Osteocyte (in vitro differentiated cells): ENCODE data around the gene ZNF709. TPM values are rescaled to one million over a fixed set of nuclear protein-coding genes. Genes with fewer than 3 reads are reported as not detected.
"Not testable (repeated sequence)": the region's sequence is repeated elsewhere in the genome, so short reads cannot be mapped to it uniquely, and the experiment has no call there.

Experiments used
- DNase-seq: peaks from one replicate; pipeline ENCODE4 v3.0.0; 2021; ENCODE audit warnings: mixed read lengths; ENCODE audit not compliant: unreplicated experiment; ENCODE audit errors: extremely low spot score
- H3K27ac Mint-ChIP-seq: one replicate; pipeline ENCODE4 v1.8.0; 2021; ENCODE audit warnings: mild to moderate bottlenecking, mixed read lengths; ENCODE audit not compliant: unreplicated experiment
- H3K27me3 Mint-ChIP-seq: one replicate; pipeline ENCODE4 v1.8.0; 2021; ENCODE audit warnings: mixed read lengths; ENCODE audit not compliant: unreplicated experiment
- H3K36me3 Mint-ChIP-seq: one replicate; pipeline ENCODE4 v1.8.0; 2021; ENCODE audit warnings: mixed read lengths; ENCODE audit not compliant: unreplicated experiment
- H3K4me1 Mint-ChIP-seq: one replicate; pipeline ENCODE4 v1.8.0; 2021; ENCODE audit warnings: mixed read lengths; ENCODE audit not compliant: unreplicated experiment
- H3K4me3 Mint-ChIP-seq: one replicate; pipeline ENCODE4 v1.8.0; 2021; ENCODE audit warnings: mild to moderate bottlenecking, moderate library complexity, mixed read lengths; ENCODE audit not compliant: unreplicated experiment
- H3K9me3 Mint-ChIP-seq: one replicate; pipeline ENCODE4 v1.8.0; 2021; ENCODE audit warnings: mixed read lengths; ENCODE audit not compliant: unreplicated experiment
- total RNA-seq: library from RNA; stranded (reverse); gene quantifications from 2 replicates; pipeline ENCODE4 v1.2.1, GENCODE V29; 2021
- TF ChIP-seq, protein P1 (sequence below): fragments of 200-600 bp; sonication (generic); IDR thresholded peaks from 2 replicates; pipeline ENCODE4 v1.5.0; 2021; ENCODE audit warnings: antibody characterized with exemption, mild to moderate bottlenecking, moderate library complexity

Gene ZNF709
- total RNA-seq, 1 donor from 2014 or later: 3.9 TPM

- Mint-ChIP-seq H3K9me3 (peaks cover 17% of the 10 kb centered on the region), H3K27me3 (no peaks in the 10 kb centered on the region), H3K4me3 (no peak overlapping the region), H3K27ac (no peak overlapping the region), H3K4me1 (no peaks in the 10 kb centered on the region), H3K36me3 (peaks cover 23% of the 10 kb centered on the region)
- DNase-seq: no peak
- TF ChIP-seq, protein P1, sequence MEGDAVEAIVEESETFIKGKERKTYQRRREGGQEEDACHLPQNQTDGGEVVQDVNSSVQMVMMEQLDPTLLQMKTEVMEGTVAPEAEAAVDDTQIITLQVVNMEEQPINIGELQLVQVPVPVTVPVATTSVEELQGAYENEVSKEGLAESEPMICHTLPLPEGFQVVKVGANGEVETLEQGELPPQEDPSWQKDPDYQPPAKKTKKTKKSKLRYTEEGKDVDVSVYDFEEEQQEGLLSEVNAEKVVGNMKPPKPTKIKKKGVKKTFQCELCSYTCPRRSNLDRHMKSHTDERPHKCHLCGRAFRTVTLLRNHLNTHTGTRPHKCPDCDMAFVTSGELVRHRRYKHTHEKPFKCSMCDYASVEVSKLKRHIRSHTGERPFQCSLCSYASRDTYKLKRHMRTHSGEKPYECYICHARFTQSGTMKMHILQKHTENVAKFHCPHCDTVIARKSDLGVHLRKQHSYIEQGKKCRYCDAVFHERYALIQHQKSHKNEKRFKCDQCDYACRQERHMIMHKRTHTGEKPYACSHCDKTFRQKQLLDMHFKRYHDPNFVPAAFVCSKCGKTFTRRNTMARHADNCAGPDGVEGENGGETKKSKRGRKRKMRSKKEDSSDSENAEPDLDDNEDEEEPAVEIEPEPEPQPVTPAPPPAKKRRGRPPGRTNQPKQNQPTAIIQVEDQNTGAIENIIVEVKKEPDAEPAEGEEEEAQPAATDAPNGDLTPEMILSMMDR: no peak
Observed at GRCh38 chr19:12425888-12426274, 58.7 kb downstream of the ZNF709 start.

- Mint-ChIP-seq H3K4me1 (no peaks in the 10 kb centered on the region), H3K36me3 (peaks cover 18% of the 10 kb centered on the region), H3K9me3 (peaks cover 18% of the 10 kb centered on the region), H3K4me3 (no peak overlapping the region), H3K27me3 (no peaks in the 10 kb centered on the region), H3K27ac (no peak overlapping the region)
- no peak for DNase-seq
- TF ChIP-seq, protein P1: no peak
Observed at GRCh38 chr19:12425236-12425887, 59.3 kb downstream of the ZNF709 start.

- peaks cover 21% of the 10 kb centered on the region for H3K36me3 Mint-ChIP-seq
- not testable (repeated sequence) for H3K4me3 Mint-ChIP-seq, H3K27ac Mint-ChIP-seq, DNase-seq, H3K4me1 Mint-ChIP-seq, H3K27me3 Mint-ChIP-seq
- peaks cover 31% of the 10 kb centered on the region for H3K9me3 Mint-ChIP-seq
Observed at GRCh38 chr19:12417273-12417672, 67.3 kb downstream of the ZNF709 start.

GRCh38 chr19:12411893-12412292 lies 72.7 kb downstream of the ZNF709 start:
- Mint-ChIP-seq H3K27ac (no peak overlapping the region), H3K9me3 (peaks cover 23% of the 10 kb centered on the region), H3K4me3 (no peak overlapping the region), H3K4me1 (no peaks in the 10 kb centered on the region), H3K36me3 (peaks cover 3% of the 10 kb centered on the region), H3K27me3 (no peaks in the 10 kb centered on the region)
- DNase-seq: no peak
- TF ChIP-seq, protein P1: no peak

Other genes starting within 250 kb of the ZNF709 start
- 7.0 and 7.8 TPM in 2 replicates for gene ZNF44, start 189.9 kb downstream of the ZNF709 start, total RNA-seq
- 1.4 and 2.3 TPM in 2 replicates for gene ZNF563, start 151.2 kb downstream of the ZNF709 start, total RNA-seq
- gene ZNF442, start 119.1 kb downstream of the ZNF709 start, total RNA-seq: 2.2 and 2.3 TPM in 2 replicates
- 1.7 and 2.1 TPM in 2 replicates for gene ZNF799, start 83.5 kb downstream of the ZNF709 start, total RNA-seq
- gene ZNF443, start 43.8 kb downstream of the ZNF709 start, total RNA-seq: 1.7 and 2.2 TPM in 2 replicates
- 10.7 and 12.9 TPM in 2 replicates for gene ZNF564, start 66.7 kb upstream of the ZNF709 start, total RNA-seq
- 9.2 TPM in 2 replicates for gene ZNF490, start 126.0 kb upstream of the ZNF709 start, total RNA-seq
- gene ZNF791, start 126.1 kb upstream of the ZNF709 start, total RNA-seq: 25.0 and 26.1 TPM in 2 replicates
- gene MAN2B1, start 181.9 kb upstream of the ZNF709 start, total RNA-seq: 116 and 120 TPM in 2 replicates
- gene WDR83, start 182.0 kb upstream of the ZNF709 start, total RNA-seq: 11.4 and 12.4 TPM in 2 replicates
- 64.3 and 68.4 TPM in 2 replicates for gene DHPS, start 197.1 kb upstream of the ZNF709 start, total RNA-seq
- not detected in 2 replicates for gene GNG14, start 203.2 kb upstream of the ZNF709 start, total RNA-seq
- gene FBXW9, start 211.8 kb upstream of the ZNF709 start, total RNA-seq: 10.9 and 11.4 TPM in 2 replicates
- 79.0 and 93.3 TPM in 2 replicates for gene TNPO2, start 239.1 kb upstream of the ZNF709 start, total RNA-seq
- gene TRIR, start 249.9 kb upstream of the ZNF709 start, total RNA-seq: 151 and 160 TPM in 2 replicates